Kidney epithelial cell (primary cell): ENCODE data around the gene RPL11. TPM values are rescaled to one million over a fixed set of nuclear protein-coding genes. Genes with fewer than 3 reads are reported as not detected.

Source experiments
- DNase-seq: peaks from one replicate; pipeline ENCODE4 v3.0.0-alpha.2; 2010; ENCODE audit warnings: low read depth
- H3K27me3 ChIP-seq: 2 replicates; pipeline ENCODE4 v1.6.0; 2011; ENCODE audit warnings: low read length; ENCODE audit not compliant: control insufficient read depth, insufficient read depth
- H3K36me3 ChIP-seq: 2 replicates; pipeline ENCODE4 v1.5.1; 2011; ENCODE audit warnings: low read length; ENCODE audit not compliant: control insufficient read depth, insufficient read depth
- H3K4me3 ChIP-seq: 2 replicates; pipeline ENCODE4 v1.5.1; 2011; ENCODE audit warnings: low read depth, mild to moderate bottlenecking, control low read depth, low read length
- CTCF ChIP-seq: IDR thresholded peaks from 2 replicates; pipeline ENCODE4 v1.5.1; 2011; ENCODE audit warnings: mild to moderate bottlenecking, moderate library complexity, low read length, control low read depth, inconsistent platforms; ENCODE audit not compliant: insufficient read depth, poor library complexity, severe bottlenecking
- total RNA-seq: library from RNA; depleted of rRNA; stranded (reverse); fragments of >200 nt; gene quantifications from 2 replicates; pipeline ENCODE4 v1.2.3, GENCODE V29; 2015

The RPL11 gene
- total RNA-seq, result 932 and 942 TPM in 2 replicates

- Histone ChIP-seq H3K36me3 (peaks cover 9% of the 10 kb centered on the region), H3K27me3 (no peaks in the 10 kb centered on the region), H3K4me3 (peak within 1 kb of the TSS; percentile 87)
- peak; percentile 81 for TF ChIP-seq CTCF
- peak; percentile 76 for DNase-seq
Observed at GRCh38 chr1:23691499-23692307, at the start of gene RPL11. RPL11 (plus strand) TSS chr1:23691806; CDS start chr1:23691824, 18 bp downstream.

DNA sequence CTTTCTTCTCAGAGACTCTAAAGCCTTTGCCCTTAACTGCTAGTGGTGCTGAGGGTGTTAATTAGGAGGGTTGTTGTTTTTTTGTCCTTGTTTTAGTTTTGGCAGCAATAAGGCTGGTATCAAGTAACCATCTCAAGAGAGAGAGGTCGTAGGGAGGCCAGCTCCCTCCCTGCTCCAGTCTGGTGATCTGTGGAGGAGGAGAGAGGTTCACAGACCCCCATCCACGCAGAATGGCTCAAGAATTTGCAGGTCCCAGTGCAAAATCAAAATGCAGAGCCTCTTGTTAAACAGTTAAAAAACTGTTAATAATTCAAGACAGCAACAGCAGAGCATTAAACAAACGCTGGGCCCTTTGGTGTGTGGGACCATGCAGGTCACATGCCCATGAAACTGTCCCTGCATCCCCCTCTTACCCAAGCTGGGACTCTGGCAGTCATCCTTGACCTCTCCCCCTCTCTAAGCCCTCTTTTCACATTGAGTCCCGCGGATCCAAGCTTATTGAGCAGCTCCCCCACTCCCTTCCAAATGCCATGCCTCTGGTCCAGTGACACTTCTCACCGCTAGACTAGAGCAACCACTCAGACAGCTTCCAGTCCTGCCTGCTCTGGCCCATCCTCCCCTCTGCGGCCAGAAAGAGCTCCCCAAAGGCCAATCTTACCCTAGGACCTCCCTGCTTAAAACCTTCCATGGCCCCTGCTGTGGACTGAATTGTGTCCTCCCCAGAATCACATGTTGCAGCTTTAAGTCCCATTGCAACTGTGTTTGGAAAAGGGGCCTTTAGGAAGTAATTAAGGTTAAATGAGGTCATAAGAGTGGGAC, 47.7 kb upstream of the RPL11 start:
- DNase-seq, result no peak
- peaks cover 26% of the 10 kb centered on the region for H3K27me3 ChIP-seq
- no peak overlapping the region for H3K4me3 ChIP-seq
- TF ChIP-seq CTCF, result no peak
- H3K36me3 ChIP-seq, result no peaks in the 10 kb centered on the region

- DNase-seq, result no peak
- TF ChIP-seq CTCF, result no peak
- Histone ChIP-seq H3K36me3 (no peaks in the 10 kb centered on the region), H3K27me3 (peaks cover 24% of the 10 kb centered on the region), H3K4me3 (no peak overlapping the region)
Observed at GRCh38 chr1:23644555-23644866, 47.1 kb upstream of the RPL11 start.

- Histone ChIP-seq H3K4me3 (no peak overlapping the region), H3K27me3 (peaks cover 21% of the 10 kb centered on the region), H3K36me3 (no peaks in the 10 kb centered on the region)
- TF ChIP-seq CTCF, result no peak
- DNase-seq, result no peak
Observed at GRCh38 chr1:23645338-23645737, 46.3 kb upstream of the RPL11 start.

DNA sequence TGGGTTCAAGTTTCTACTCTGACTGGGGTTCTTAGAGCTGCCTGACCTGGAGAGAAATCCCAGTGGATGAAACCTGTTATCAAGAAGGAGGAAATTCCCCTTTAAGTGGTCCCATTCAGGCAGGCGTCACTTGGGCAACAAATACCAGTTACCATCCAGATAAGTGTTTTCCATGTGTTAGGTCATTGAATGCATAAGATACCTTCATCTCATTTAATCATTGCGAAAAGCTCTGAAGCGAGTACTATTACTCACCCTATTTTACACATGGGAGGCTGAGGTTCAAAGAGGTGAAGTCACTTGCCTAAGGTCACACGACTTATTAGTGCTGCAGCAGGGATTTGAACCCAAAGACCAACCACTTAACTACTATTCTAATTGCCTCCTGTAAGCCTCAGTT, 45.5 kb upstream of the RPL11 start:
- Histone ChIP-seq H3K27me3 (peaks cover 22% of the 10 kb centered on the region), H3K4me3 (no peak overlapping the region), H3K36me3 (no peaks in the 10 kb centered on the region)
- TF ChIP-seq CTCF, result no peak
- DNase-seq, result no peak

GRCh38 chr1:23646541-23646940, 45.1 kb upstream of the RPL11 start:
- H3K27me3 ChIP-seq, result peaks cover 22% of the 10 kb centered on the region
- TF ChIP-seq CTCF, result no peak
- DNase-seq, result no peak
- no peaks in the 10 kb centered on the region for H3K36me3 ChIP-seq
- H3K4me3 ChIP-seq, result no peak overlapping the region
